Ovary (tissue), 3 donors: ENCODE results near the gene AGO3.

Experiments used
- CTCF ChIP-seq, 3 donors: fragments of 450-650 bp in 2 of 3; fragments of 200-600 bp in 1 of 3; IDR thresholded peaks; one replicate each; pipeline versions ENCODE4 v1.5.1 to v1.8.0; 2016 to 2022; ENCODE audit warnings: antibody characterized with exemption in 3 of 3, mild to moderate bottlenecking in 1 of 3
- EP300 ChIP-seq: sonication (generic); formaldehyde crosslinking; IDR thresholded peaks from one replicate; pipeline ENCODE4 v1.6.1; 2017; ENCODE audit warnings: antibody characterized with exemption
- POLR2A ChIP-seq: fragments of 450-650 bp; IDR thresholded peaks from one replicate; pipeline ENCODE4 v1.6.1; 2017; ENCODE audit warnings: antibody characterized with exemption, mild to moderate bottlenecking, moderate library complexity
- donor health status: DM: no; HTN: no; CAD: no.

DNA sequence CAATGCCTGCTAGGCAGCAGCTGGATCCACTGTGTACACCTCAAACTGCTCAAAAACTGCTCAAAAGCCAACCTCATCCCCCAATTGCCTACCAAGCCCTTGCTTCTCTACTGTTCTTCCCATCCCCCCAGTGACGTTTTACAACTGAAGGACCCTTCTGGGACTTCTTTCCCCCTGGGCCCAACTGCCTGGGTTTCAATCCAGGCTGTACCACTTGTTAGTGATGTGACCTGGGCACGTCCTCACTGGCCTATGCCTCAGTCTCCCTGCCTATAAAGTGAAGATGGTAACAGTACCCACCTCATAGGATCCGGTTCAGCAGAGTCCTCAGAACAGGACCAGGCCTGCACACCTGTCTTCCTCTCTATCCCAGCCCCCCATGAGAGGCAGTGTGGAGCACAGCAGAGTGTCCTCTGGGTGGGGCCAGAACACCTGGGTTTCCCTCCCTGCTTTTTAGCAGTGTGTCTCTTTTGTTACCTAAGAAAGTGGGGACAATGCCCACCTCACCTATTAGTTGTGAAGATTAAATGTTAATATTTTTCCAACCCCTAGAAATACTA, 151.1 kb downstream of the AGO3 start:
- TF ChIP-seq CTCF (IDR thresholded peaks at IDR 0.05) = no peak
- TF ChIP-seq POLR2A = no peak
- no peak for TF ChIP-seq EP300
